WTC11 (cell line): ENCODE data around the gene SLC25A26. TPM values are rescaled to one million over a fixed set of nuclear protein-coding genes. Genes with fewer than 3 reads are reported as not detected.

Experiments used
- ATAC-seq: fragments of 200-7000 bp; cut with Tn5 transposase; 2 replicates; pipeline ENCODE4 v1.10.0; 2021; ENCODE audit warnings: mild to moderate bottlenecking, moderate library complexity
- CTCF ChIA-PET: fragments of 300-600 bp; sonication (Branson Sonifier 250); formaldehyde crosslinking; loops from one replicate; lab custom pipeline; 2021; ENCODE audit warnings: antibody characterized with exemption; lab: Charles Lee
- POLR2A ChIA-PET: fragments of 350-600 bp; sonication (Branson Sonifier 250); formaldehyde crosslinking; loops from one replicate; lab custom pipeline; 2021; ENCODE audit warnings: antibody characterized with exemption; lab: Charles Lee
- DNase-seq: peaks from one replicate; pipeline ENCODE4 v3.0.0; 2021; ENCODE audit warnings: low spot score
- H3K27ac Mint-ChIP-seq: 2 replicates; pipeline ENCODE4 v1.8.0; 2021; ENCODE audit warnings: mixed read lengths
- H3K27me3 Mint-ChIP-seq: 2 replicates; pipeline ENCODE4 v1.8.0; 2021; ENCODE audit warnings: low read depth, mild to moderate bottlenecking, moderate library complexity, mixed read lengths
- H3K36me3 Mint-ChIP-seq: 2 replicates; pipeline ENCODE4 v1.8.0; 2021; ENCODE audit warnings: mixed read lengths
- H3K4me1 Mint-ChIP-seq: 2 replicates; pipeline ENCODE4 v1.8.0; 2022; ENCODE audit warnings: mixed read lengths
- H3K4me3 Mint-ChIP-seq: 2 replicates; pipeline ENCODE4 v1.8.0; 2021; ENCODE audit warnings: mild to moderate bottlenecking, moderate library complexity, mixed read lengths
- H3K9me3 Mint-ChIP-seq: 2 replicates; pipeline ENCODE4 v1.8.0; 2021; ENCODE audit warnings: mixed read lengths
- ARID4B ChIP-seq: sonication (generic); formaldehyde crosslinking; IDR thresholded peaks from 2 replicates; pipeline ENCODE4 v1.8.0; 2023; ENCODE audit warnings: missing genetic modification reagents, mild to moderate bottlenecking, borderline replicate concordance
- ATF1 ChIP-seq: sonication (generic); formaldehyde crosslinking; IDR thresholded peaks from 2 replicates; pipeline ENCODE4 v1.8.1; 2023; ENCODE audit warnings: mild to moderate bottlenecking, moderate library complexity, missing genetic modification reagents
- CDX4 ChIP-seq: fragments of 250-450 bp; sonication (Bioruptor Pico); IDR thresholded peaks from 2 replicates; pipeline ENCODE4 v1.9.0; 2021; ENCODE audit warnings: moderate library complexity, mild to moderate bottlenecking, inconsistent platforms, borderline replicate concordance
- CREB1 ChIP-seq: sonication (generic); formaldehyde crosslinking; IDR thresholded peaks from 2 replicates; pipeline ENCODE4 v1.8.0; 2023; ENCODE audit warnings: mild to moderate bottlenecking, missing genetic modification reagents
- CTCF ChIP-seq: fragments of 200-600 bp; IDR thresholded peaks from 2 replicates; pipeline ENCODE4 v1.8.0; 2022; ENCODE audit warnings: antibody characterized with exemption
- GTF2I ChIP-seq: fragments of 250-450 bp; sonication (Bioruptor Pico); conservative IDR thresholded peaks from 2 replicates; pipeline ENCODE4 v1.4.0; 2021; ENCODE audit warnings: mild to moderate bottlenecking
- HMGXB4 ChIP-seq: sonication (generic); formaldehyde crosslinking; IDR thresholded peaks from 2 replicates; pipeline ENCODE4 v1.8.1; 2023; ENCODE audit warnings: mild to moderate bottlenecking, moderate library complexity, missing genetic modification reagents
- JUN ChIP-seq: sonication (generic); formaldehyde crosslinking; IDR thresholded peaks from 2 replicates; pipeline ENCODE4 v1.8.0; 2023; ENCODE audit warnings: mild to moderate bottlenecking, missing genetic modification reagents
- NFE2L1 ChIP-seq: sonication (generic); formaldehyde crosslinking; IDR thresholded peaks from 2 replicates; pipeline ENCODE4 v1.8.1; 2023; ENCODE audit warnings: missing genetic modification reagents
- PRRX2 ChIP-seq: fragments of 250-450 bp; sonication (Bioruptor Pico); IDR thresholded peaks from 2 replicates; pipeline ENCODE4 v1.8.0; 2021; ENCODE audit warnings: mild to moderate bottlenecking
- RORB ChIP-seq: fragments of 250-450 bp; sonication (Bioruptor Pico); IDR thresholded peaks from 2 replicates; pipeline ENCODE4 v1.9.0; 2021; ENCODE audit warnings: mild to moderate bottlenecking
- SMAD3 ChIP-seq: sonication (generic); formaldehyde crosslinking; IDR thresholded peaks from 2 replicates; pipeline ENCODE4 v1.8.0; 2022; ENCODE audit warnings: missing genetic modification reagents, mild to moderate bottlenecking, borderline replicate concordance
- ZNF263 ChIP-seq: sonication (generic); formaldehyde crosslinking; IDR thresholded peaks from 2 replicates; pipeline ENCODE4 v1.8.1; 2022; ENCODE audit warnings: low read depth, mild to moderate bottlenecking, moderate library complexity, missing genetic modification reagents
- ZNF396 ChIP-seq: fragments of 250-450 bp; sonication (Bioruptor Pico); IDR thresholded peaks from 2 replicates; pipeline ENCODE4 v1.8.0; 2021; ENCODE audit warnings: mild to moderate bottlenecking, moderate library complexity, borderline replicate concordance
- total RNA-seq: library from RNA; stranded (reverse); gene quantifications from 3 replicates; pipeline ENCODE4 v1.2.3, GENCODE V29; 2021

SLC25A26 gene
- total RNA-seq, 1 experiment from 2014 or later = 29.1 TPM

GRCh38 chr3:66276705-66277274, 56.0 kb downstream of the SLC25A26 start:
- H3K36me3 Mint-ChIP-seq = peaks cover 4% of the 10 kb centered on the region; the same call in 1 of the 2 replicates
- H3K27ac Mint-ChIP-seq = no peak overlapping the region
- DNase-seq (peak; percentile 60), ATAC-seq (no peak)
- peaks cover 3% of the 10 kb centered on the region; the same call in 1 of the 2 replicates for H3K9me3 Mint-ChIP-seq
- no peak overlapping the region for H3K4me3 Mint-ChIP-seq
- ChIA-PET POLR2A (no interaction called here), CTCF (interaction anchor here (0.6 to 5.1 kb wide), 17 partner anchors 18 to 546 kb away, joined by 3 to 54 read pairs (median 4); no protein-coding TSS in a partner anchor)
- peaks cover 21% of the 10 kb centered on the region for H3K4me1 Mint-ChIP-seq
- H3K27me3 Mint-ChIP-seq = no peaks in the 10 kb centered on the region
- TF ChIP-seq CTCF (peak; percentile 53; the same call in 1 of the 2 replicates), RORB (CRISPR knock-in tag) (no peak), GTF2I (no peak), ARID4B (CRISPR knock-in tag) (no peak), CDX4 (CRISPR knock-in tag) (no peak), SMAD3 (no peak), CREB1 (CRISPR knock-in tag) (no peak), HMGXB4 (CRISPR knock-in tag) (no peak)

- CTCF ChIA-PET = interaction anchor here (0.7 to 5.1 kb wide), 6 partner anchors 25 to 524 kb away, joined by 3 to 54 read pairs (median 6); no protein-coding TSS in a partner anchor
- TF ChIP-seq GTF2I (no peak), PRRX2 (CRISPR knock-in tag) (no peak), ZNF263 (no peak), ZNF396 (no peak), JUN (CRISPR knock-in tag) (no peak), NFE2L1 (CRISPR knock-in tag) (no peak), RORB (CRISPR knock-in tag) (no peak), ATF1 (CRISPR knock-in tag) (no peak)
- Mint-ChIP-seq H3K27me3 (no peaks in the 10 kb centered on the region), H3K4me1 (peaks cover 21% of the 10 kb centered on the region), H3K4me3 (no peak overlapping the region), H3K36me3 (no peaks in the 10 kb centered on the region), H3K27ac (no peak overlapping the region), H3K9me3 (peaks cover 3% of the 10 kb centered on the region; the same call in 1 of the 2 replicates)
- POLR2A ChIA-PET = interaction anchor here (1.0 kb wide), 1 partner anchor 98 kb away, joined by 3 read pairs; no protein-coding TSS in a partner anchor
- ATAC-seq = 0 out of 2 replicates have a peak, but pooled peaks have one; percentile 28
- no peak for DNase-seq
Measured at GRCh38 chr3:66279168-66279567, 58.4 kb downstream of the SLC25A26 start.
